ENCODE results near the gene NLRP7. TPM values are rescaled to one million over a fixed set of nuclear protein-coding genes. Genes with fewer than 3 reads are reported as not detected.

Gene NLRP7
- total and polyA plus RNA-seq, 2 of the 13 experiments (the other 11 are each of a cell fraction or from before 2014, with no cell fraction given): not detected

GRCh38 chr19:54883228-54883627, 64.1 kb downstream of the NLRP7 start:
- CTCF ChIA-PET (ENCODE audit: low intra/inter-chr PET ratio, low total read pairs): no interaction called here
- H4K20me1 ChIP-seq (ENCODE audit: insufficient read depth, low read length): no peaks in the 10 kb centered on the region
- in situ Hi-C loops (cut with HindIII; ENCODE audit: extremely low pct_ligation_motif_present, low pct_unique_long_range_greater_than_20kb): no loop called here
- BruUV-seq (replicated peaks): no TSS peak
- no peak overlapping the region for H3K4me3 ChIP-seq (replicated peaks in 1 of 3; ENCODE audit: insufficient read depth in 1 of 3, low read depth in 2 of 3, low read length in 3 of 3)
- ATAC-seq: no peak
- TF ChIP-seq FOXC1 (CRISPR knock-in tag; IDR thresholded peaks at IDR 0.05; ENCODE audit: borderline replicate concordance): no peak
- TF ChIP-seq ZNF547 (CRISPR knock-in tag; IDR thresholded peaks at IDR 0.05): no peak
- TF ChIP-seq ZNF350 (CRISPR knock-in tag; IDR thresholded peaks at IDR 0.05; ENCODE audit: borderline replicate concordance, low read depth): no peak
- no peak for TF ChIP-seq HHEX (CRISPR knock-in tag; IDR thresholded peaks at IDR 0.05)
- TF ChIP-seq CREM (IDR thresholded peaks at IDR 0.05): no peak
- TF ChIP-seq CREM (CRISPR knock-in tag; IDR thresholded peaks at IDR 0.05): no peak
- no peak for TF ChIP-seq GABPB1 (CRISPR knock-in tag; IDR thresholded peaks at IDR 0.05)
- TF ChIP-seq MTA1 (CRISPR knock-in tag; IDR thresholded peaks at IDR 0.05; ENCODE audit: borderline replicate concordance): no peak
- no peak for TF ChIP-seq ZNF570 (CRISPR knock-in tag; IDR thresholded peaks at IDR 0.05; ENCODE audit: borderline replicate concordance)
- no peak for TF ChIP-seq TCF7L2 (IDR thresholded peaks at IDR 0.05; ENCODE audit: low read depth, low read length)
- no peak for TF ChIP-seq DDIT3 (CRISPR knock-in tag; IDR thresholded peaks at IDR 0.05)
- TF ChIP-seq ZFYVE20 (CRISPR knock-in tag; IDR thresholded peaks at IDR 0.05; ENCODE audit: borderline replicate concordance, low read depth): no peak
- no peak for TF ChIP-seq DNMT3B (CRISPR knock-in tag; conservative IDR thresholded peaks at IDR 0.05)
- no peak for TF ChIP-seq ZFP62 (CRISPR knock-in tag; IDR thresholded peaks at IDR 0.05)
- TF ChIP-seq EP300 (IDR thresholded peaks at IDR 0.05; ENCODE audit: low read depth in 2 of 2, low read length in 2 of 2): no peak
- TF ChIP-seq EP300 (CRISPR knock-in tag; IDR thresholded peaks at IDR 0.05; ENCODE audit: borderline replicate concordance): no peak
- no peak for TF ChIP-seq PCBP1 (IDR thresholded peaks at IDR 0.05; ENCODE audit: borderline replicate concordance, low read depth, low read length)
- TF ChIP-seq FOXJ3 (CRISPR knock-in tag; IDR thresholded peaks at IDR 0.05; ENCODE audit: borderline replicate concordance): no peak
- TF ChIP-seq ATF4 (CRISPR knock-in tag; IDR thresholded peaks at IDR 0.05): no peak
- TF ChIP-seq FOXP1 (IDR thresholded peaks at IDR 0.05): no peak
- TF ChIP-seq FOXP1 (CRISPR knock-in tag; IDR thresholded peaks at IDR 0.05): no peak
- TF ChIP-seq PHF8 (CRISPR knock-in tag; IDR thresholded peaks at IDR 0.05): no peak
- no peak overlapping the region for H3K9ac ChIP-seq (ENCODE audit: insufficient read depth, low read depth, low read length)
- H3K27me3 ChIP-seq (ENCODE audit: control insufficient read depth in 1 of 2, insufficient read depth in 2 of 2, low read length in 2 of 2): peaks cover 4 to 8% of the 10 kb centered on the region in 2 experiments; a peak in 4 of 5 replicates
- H3K36me3 ChIP-seq (replicated peaks in 1 of 2; ENCODE audit: control insufficient read depth in 1 of 2, insufficient read depth in 2 of 2, low read length in 2 of 2): no peaks in the 10 kb centered on the region
- H3K4me1 ChIP-seq (ENCODE audit: insufficient read depth, low read length): no peaks in the 10 kb centered on the region
- WGBS (ENCODE audit: low lambda C conversion rate): 48% methylated on average over 6 of the region's 9 CpGs
- intact Hi-C loops (cut with micrococcal nuclease; ENCODE audit: unreplicated experiment): loop anchor here (5.0 kb wide), 1 partner anchor 249 kb away; no protein-coding TSS in a partner anchor
- POLR2A ChIA-PET: no interaction called here
- H3K9me3 ChIP-seq (ENCODE audit: low read length): no peaks in the 10 kb centered on the region
- no peak overlapping the region for H3K27ac ChIP-seq (ENCODE audit: extremely low read length, insufficient read depth, low read length)
- FAIRE-seq: no peak
- no peak for DNase-seq (ENCODE audit: low spot score)
- H2AFZ ChIP-seq (ENCODE audit: low read length): no peak overlapping the region
- H3K79me2 ChIP-seq (ENCODE audit: insufficient read depth, low read length): no peaks in the 10 kb centered on the region
- H3K4me2 ChIP-seq (ENCODE audit: low read depth, low read length): no peak overlapping the region
